Vagina (tissue), 2 donors: Measurements from ENCODE around the gene SULT1A1. TPM values are rescaled to one million over a fixed set of nuclear protein-coding genes. Genes with fewer than 3 reads are reported as not detected.
"Not testable (repeated sequence)": the region's sequence is repeated elsewhere in the genome, so short reads cannot be mapped to it uniquely, and the experiment has no call there.

Source experiments
- DNase-seq, 2 donors: peaks; one replicate each; pipeline ENCODE4 v3.0.0-alpha.2; 2017; ENCODE audit errors: extremely low spot score in 2 of 2
- H3K27ac ChIP-seq: fragments of 200-600 bp; sonication (generic); one replicate; pipeline ENCODE4 v1.5.1; 2019
- H3K27me3 ChIP-seq: fragments of 200-600 bp; sonication (generic); one replicate; pipeline ENCODE4 v1.5.1; 2019
- H3K36me3 ChIP-seq, 2 donors: fragments of 200-600 bp; sonication (generic); one replicate each; pipeline ENCODE4 v1.5.1; 2017 to 2019
- H3K4me1 ChIP-seq: fragments of 200-600 bp; sonication (generic); one replicate; pipeline ENCODE4 v1.5.1; 2019
- H3K4me3 ChIP-seq, 2 donors: fragments of 200-600 bp; sonication (generic); 1 replicate in 1 of 2; 2 replicates in 1 of 2; pipeline ENCODE4 v1.5.1; 2016 to 2019
- H3K9me3 ChIP-seq: fragments of 200-600 bp; sonication (generic); one replicate; pipeline ENCODE4 v1.5.1; 2019
- CTCF ChIP-seq, 3 experiments: fragments of 450-650 bp in 2 of 3; fragments of 200-600 bp in 1 of 3; sonication (generic) in 1 of 3; IDR thresholded peaks; one replicate each; pipeline ENCODE4 v1.5.1; 2017 to 2019; ENCODE audit warnings: antibody characterized with exemption in 3 of 3, mild to moderate bottlenecking in 2 of 3, moderate library complexity in 2 of 3
- POLR2A ChIP-seq, 2 donors: fragments of 450-650 bp; IDR thresholded peaks; one replicate each; pipeline ENCODE4 v1.6.1; 2017; ENCODE audit warnings: antibody characterized with exemption in 2 of 2, mild to moderate bottlenecking in 2 of 2, moderate library complexity in 2 of 2
- POLR2AphosphoS5 ChIP-seq, 2 donors: sonication (generic); formaldehyde crosslinking; IDR thresholded peaks; one replicate each; pipeline ENCODE4 v1.9.0; 2017; ENCODE audit warnings: antibody characterized with exemption in 2 of 2, mild to moderate bottlenecking in 2 of 2, low read depth in 1 of 2; ENCODE audit not compliant: insufficient read depth in 1 of 2
- intact Hi-C: fragments of 100-400 bp; cut with DNase I; formaldehyde crosslinking; loops from one replicate; pipeline ENCODE4 v1.15.1; 2023
- total RNA-seq: library from RNA; depleted of rRNA; stranded (reverse); fragments of >200 nt; gene quantifications from one replicate; pipeline ENCODE4 v1.2.3, GENCODE V29; 2016

SULT1A1 gene
- 11.5 TPM for total RNA-seq

GRCh38 chr16:28609631-28610594 lies at the start of gene SULT1A1:
SULT1A1 (minus strand) TSS chr16:28610044; CDS start chr16:28608855, 1,189 bp downstream.
- no peaks in the 10 kb centered on the region for H3K9me3 ChIP-seq
- TF ChIP-seq POLR2A (IDR thresholded peaks at IDR 0.05) (no peak), POLR2AphosphoS5 (IDR thresholded peaks at IDR 0.05; ENCODE audit: insufficient read depth in 1 of 2, low read depth in 1 of 2) (no peak), CTCF (IDR thresholded peaks at IDR 0.05) (no peak)
- DNase-seq, result peak in 1 of 2 donors; percentile 91
- peaks cover 9% of the 10 kb centered on the region for H3K4me1 ChIP-seq
- intact Hi-C loops, result no loop called here
- H3K27me3 ChIP-seq, result no peaks in the 10 kb centered on the region
- no peak within 1 kb of the TSS for H3K27ac ChIP-seq
- peak within 1 kb of the TSS in 1 of 2 donors; percentile 18 for H3K4me3 ChIP-seq
- H3K36me3 ChIP-seq, result no peaks in the 10 kb centered on the region

- H3K27me3 ChIP-seq, H3K9me3 ChIP-seq, H3K27ac ChIP-seq, H3K4me3 ChIP-seq, DNase-seq, intact Hi-C loops, H3K4me1 ChIP-seq, H3K36me3 ChIP-seq: not testable (repeated sequence)
Measured at GRCh38 chr16:28639959-28640358, 30.1 kb upstream of the SULT1A1 start.

- H3K27me3 ChIP-seq, H3K27ac ChIP-seq, DNase-seq, intact Hi-C loops, H3K4me3 ChIP-seq, H3K36me3 ChIP-seq, H3K9me3 ChIP-seq, H3K4me1 ChIP-seq: not testable (repeated sequence)
Measured at GRCh38 chr16:28638359-28638758, 28.5 kb upstream of the SULT1A1 start.

- DNase-seq, intact Hi-C loops, H3K27ac ChIP-seq, H3K27me3 ChIP-seq, H3K4me1 ChIP-seq, H3K4me3 ChIP-seq, H3K36me3 ChIP-seq, H3K9me3 ChIP-seq: not testable (repeated sequence)
Measured at GRCh38 chr16:28637765-28638164, 27.9 kb upstream of the SULT1A1 start, which contains the start of gene NPIPB8. NPIPB8 (plus strand) TSS chr16:28638065; CDS start chr16:28638361, 296 bp downstream.

GRCh38 chr16:28636093-28636823 lies 26.4 kb upstream of the SULT1A1 start:
- H3K4me3 ChIP-seq, H3K9me3 ChIP-seq, H3K27me3 ChIP-seq, intact Hi-C loops, DNase-seq, H3K36me3 ChIP-seq, H3K27ac ChIP-seq, H3K4me1 ChIP-seq: not testable (repeated sequence)

- H3K4me1 ChIP-seq, H3K36me3 ChIP-seq, H3K4me3 ChIP-seq, H3K9me3 ChIP-seq, H3K27me3 ChIP-seq, intact Hi-C loops, H3K27ac ChIP-seq, DNase-seq: not testable (repeated sequence)
Measured at GRCh38 chr16:28630905-28631304, 21.1 kb upstream of the SULT1A1 start.

- no peaks in the 10 kb centered on the region for H3K9me3 ChIP-seq
- H3K27me3 ChIP-seq, result no peaks in the 10 kb centered on the region
- H3K4me1 ChIP-seq, result no peaks in the 10 kb centered on the region
- no peak overlapping the region for H3K27ac ChIP-seq
- no peak for TF ChIP-seq CTCF (IDR thresholded peaks at IDR 0.05)
- no peak for TF ChIP-seq POLR2A (IDR thresholded peaks at IDR 0.05)
- no peak for TF ChIP-seq POLR2AphosphoS5 (IDR thresholded peaks at IDR 0.05; ENCODE audit: insufficient read depth in 1 of 2, low read depth in 1 of 2)
- no peaks in the 10 kb centered on the region for H3K36me3 ChIP-seq
- intact Hi-C loops, result no loop called here
- DNase-seq, result no peak
- H3K4me3 ChIP-seq, result peak overlapping the region; percentile 42 to 50
Measured at GRCh38 chr16:28623172-28623711, 13.4 kb upstream of the SULT1A1 start.

GRCh38 chr16:28622532-28623171 lies 12.8 kb upstream of the SULT1A1 start:
- H3K9me3 ChIP-seq, H3K27ac ChIP-seq, DNase-seq, H3K36me3 ChIP-seq, H3K27me3 ChIP-seq, intact Hi-C loops, H3K4me1 ChIP-seq: not testable (repeated sequence)
- peak overlapping the region; percentile 42 to 50 for H3K4me3 ChIP-seq
